ENCODE results near the gene GOLGA6D.

GRCh38 chr15:75314552-75315290 is 32.1 kb downstream of the GOLGA6D start:
- TF ChIP-seq CTCF (IDR thresholded peaks at IDR 0.05 in 4 of 5, conservative IDR thresholded peaks at IDR 0.05 in 1 of 5) (no peak), POLR2A (IDR thresholded peaks at IDR 0.05) (no peak)
